Amygdala (tissue), 56 donors: Measurements from ENCODE around the gene CCDC148.
"Not testable (repeated sequence)": the region's sequence is repeated elsewhere in the genome, so short reads cannot be mapped to it uniquely, and the experiment has no call there.

Experiments used
- DNase-seq, 56 donors: peaks; one replicate each; lab custom pipeline; 2025; lab: John Stamatoyannopoulos, UW

CCDC148 gene

DNA sequence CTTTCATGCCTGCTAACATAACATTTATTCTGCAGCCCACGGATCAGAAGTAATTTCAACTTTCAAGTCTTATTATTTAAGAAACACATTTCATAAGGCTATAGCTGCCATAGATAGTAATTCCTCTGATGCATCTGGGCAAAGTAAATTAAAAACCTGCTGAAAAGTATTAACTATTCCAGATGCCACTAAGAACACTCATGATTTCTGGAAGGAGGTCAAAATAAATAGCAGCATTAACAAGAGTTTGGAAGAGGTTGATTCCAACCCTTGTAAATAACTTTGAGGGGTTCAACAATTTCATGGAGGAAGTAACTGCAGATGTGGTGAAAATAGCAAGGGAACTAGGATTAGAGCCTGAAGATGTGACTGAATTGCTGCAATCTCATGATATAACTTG is 77.6 kb downstream of the CCDC148 start:
- no peak for DNase-seq

DNA sequence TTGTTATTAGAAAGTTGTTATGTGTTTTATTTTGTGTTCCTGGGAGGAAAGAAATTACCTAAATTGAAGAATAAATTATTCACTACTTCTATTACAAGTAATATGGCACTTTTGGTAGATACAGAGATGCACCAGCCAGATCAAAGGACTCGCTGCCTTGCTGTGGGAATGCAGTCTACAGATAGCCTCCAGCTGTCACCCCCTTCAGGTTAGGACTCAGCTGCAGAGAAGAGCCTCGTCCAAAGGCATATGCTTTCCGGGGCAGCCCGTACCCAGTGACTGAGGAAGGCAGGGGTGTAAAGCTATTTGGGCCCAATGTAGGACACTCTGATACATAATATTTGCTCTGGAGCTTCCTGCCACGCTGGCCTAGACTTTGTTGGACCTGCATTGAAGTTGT is 90.2 kb downstream of the CCDC148 start:
- no peak for DNase-seq

DNA sequence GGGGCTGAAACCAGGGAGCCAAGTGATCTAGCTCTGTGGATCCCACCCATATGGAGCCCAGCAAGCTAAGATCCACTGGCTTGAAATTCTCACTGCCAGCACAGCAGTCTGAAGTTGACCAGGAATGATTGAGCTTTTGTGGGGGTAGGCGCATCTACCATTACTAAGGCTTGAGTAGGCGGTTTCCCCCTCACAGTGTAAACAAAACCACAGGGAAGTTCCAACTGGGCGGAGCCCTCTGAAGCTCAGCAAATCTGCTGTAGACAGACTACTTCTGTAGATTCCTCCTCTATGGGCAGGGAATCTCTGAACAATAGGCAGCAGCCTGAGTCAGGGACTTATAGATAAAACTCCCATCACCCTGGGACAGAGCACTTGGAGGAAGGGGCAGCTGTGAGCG is 96.7 kb downstream of the CCDC148 start:
- DNase-seq: no peak

DNA sequence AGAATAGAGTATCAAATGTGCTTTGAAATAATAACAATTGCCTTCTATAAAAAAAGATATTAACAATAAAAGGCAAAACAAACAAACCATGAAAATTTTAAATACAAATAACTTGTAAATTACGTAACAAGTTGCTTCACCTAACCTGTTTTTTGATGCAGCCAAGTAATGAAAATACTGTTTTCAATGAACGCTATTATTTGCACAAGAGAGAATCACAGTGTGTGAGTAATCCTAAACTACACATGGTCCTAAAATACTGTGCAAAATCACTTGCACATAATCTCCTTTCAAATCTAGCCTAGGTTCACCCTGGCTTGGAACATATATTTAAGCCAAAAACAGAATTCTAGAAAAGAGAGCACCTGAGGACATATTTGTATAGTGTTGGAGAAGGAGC is 98.9 kb downstream of the CCDC148 start:
- no peak for DNase-seq

DNA sequence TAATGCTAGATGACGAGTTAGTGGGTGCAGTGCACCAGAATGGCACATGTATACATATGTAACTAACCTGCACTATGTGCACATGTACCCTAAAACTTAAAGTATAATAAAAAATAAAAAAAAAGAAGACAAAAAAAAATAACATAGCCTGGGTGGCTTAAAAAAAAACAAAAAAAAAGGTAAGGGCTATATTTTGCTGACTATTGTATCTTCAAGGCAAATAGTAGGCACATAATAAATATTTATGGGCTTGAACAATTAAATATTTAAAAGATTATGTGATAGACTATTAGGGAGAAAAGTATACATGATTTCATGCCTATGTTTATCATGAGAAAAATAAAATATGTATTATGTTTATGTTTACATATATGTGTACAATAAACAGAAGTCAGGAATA is 99.4 kb downstream of the CCDC148 start:
- no peak for DNase-seq

DNA sequence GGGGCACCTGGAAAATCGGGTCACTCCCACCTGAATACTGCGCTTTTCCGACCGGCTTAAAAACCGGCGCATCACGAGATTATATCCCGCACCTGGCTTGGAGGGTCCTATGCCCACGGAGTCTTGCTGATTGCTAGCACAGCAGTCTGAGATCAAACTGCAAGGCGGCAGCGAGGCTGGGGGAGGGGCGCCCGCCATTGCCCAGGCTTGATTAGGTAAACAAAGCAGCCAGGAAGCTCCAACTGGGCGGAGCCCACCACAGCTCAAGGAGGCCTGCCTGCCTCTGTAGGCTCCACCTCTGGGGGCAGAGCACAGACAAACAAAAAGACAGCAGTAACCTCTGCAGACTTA is 105.1 kb downstream of the CCDC148 start:
- not testable (repeated sequence) for DNase-seq

DNA sequence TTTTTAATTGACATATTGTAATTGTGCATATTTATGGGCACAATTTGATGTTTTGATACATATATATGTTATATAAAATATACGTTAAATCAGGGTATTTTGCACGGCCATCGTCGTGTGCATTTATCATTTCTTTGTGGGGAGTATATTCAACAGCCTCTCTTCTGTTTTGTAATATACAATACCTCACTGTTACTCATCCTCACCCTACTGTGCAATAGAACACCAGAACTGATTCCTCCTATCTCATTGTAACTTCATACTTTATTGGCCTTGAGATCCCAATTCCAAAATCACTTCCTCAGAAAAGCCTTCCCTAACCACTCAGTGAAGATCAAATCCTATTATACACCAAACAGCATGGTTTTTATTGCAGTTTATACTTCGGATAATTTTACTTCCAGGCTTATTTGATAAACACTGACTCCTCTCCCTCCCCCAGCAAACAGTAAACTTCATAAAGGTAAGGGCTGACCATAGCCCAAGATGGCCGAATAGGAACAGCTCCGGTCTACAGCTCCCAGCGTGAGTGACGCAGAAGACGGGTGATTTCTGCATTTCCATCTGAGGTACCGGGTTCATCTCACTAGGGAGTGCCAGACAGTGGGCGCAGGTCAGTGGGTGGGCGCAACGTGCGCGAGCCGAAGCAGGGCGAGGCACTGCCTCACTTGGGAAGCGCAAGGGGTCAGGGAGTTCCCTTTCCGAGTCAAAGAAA is 105.6 kb downstream of the CCDC148 start:
- not testable (repeated sequence) for DNase-seq

DNA sequence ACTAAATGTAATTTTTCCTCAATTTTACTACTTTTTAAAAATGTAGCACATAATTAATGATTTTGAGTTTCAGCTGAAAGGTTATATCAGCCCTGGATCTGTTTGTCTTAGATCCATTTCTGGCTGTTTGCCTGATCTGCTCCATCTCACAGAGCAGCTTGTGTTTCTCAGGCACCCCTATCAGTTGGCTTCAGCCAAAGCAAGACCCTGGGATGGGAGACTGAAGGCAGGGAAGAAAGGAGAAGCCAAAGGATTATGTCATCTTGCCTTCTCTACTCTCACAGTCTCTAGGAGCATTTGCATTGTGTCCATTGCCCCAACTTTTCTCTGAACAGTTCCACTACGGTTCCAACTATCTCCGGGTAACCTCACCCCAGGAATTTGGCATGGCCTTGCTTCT is 110.5 kb downstream of the CCDC148 start:
- DNase-seq: no peak

DNA sequence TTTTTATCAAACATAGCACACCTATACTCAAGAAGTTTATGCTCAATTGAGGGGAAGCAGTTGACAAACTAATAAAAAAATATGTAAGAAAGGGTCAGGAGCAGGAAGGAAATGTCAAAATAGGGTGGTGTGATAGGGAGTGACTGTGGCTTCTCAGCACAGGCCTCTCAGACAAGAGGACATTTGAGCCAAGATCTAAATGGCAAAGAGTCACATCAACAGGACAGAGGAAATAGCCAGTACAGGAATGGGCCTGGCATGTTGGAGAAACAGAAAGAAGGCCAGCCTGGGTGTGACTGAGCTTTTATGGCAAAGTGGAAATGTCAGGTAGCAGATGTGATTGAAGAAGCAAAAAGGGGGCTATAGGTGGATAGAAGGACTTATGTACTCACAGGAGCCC is 117.0 kb downstream of the CCDC148 start:
- DNase-seq: no peak

DNA sequence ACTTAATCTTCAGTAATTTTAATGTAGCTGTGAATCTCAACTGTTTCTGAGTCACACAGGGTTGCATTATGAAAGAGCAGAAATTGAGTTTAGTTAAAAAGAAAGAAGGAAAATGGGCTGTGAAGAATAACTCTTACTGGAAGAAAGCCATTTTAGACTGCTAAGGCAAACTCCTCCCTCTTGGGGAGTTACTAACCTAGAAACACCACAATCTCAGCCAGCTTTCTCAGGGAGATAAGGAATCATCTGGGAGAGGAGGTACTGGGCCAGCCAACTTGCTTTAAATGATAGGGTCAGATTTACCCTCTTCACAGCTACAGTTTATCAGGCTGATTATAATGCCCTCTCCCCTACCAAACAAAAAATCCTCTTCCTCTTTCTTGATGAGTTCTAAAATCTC is 119.5 kb downstream of the CCDC148 start:
- no peak for DNase-seq

DNA sequence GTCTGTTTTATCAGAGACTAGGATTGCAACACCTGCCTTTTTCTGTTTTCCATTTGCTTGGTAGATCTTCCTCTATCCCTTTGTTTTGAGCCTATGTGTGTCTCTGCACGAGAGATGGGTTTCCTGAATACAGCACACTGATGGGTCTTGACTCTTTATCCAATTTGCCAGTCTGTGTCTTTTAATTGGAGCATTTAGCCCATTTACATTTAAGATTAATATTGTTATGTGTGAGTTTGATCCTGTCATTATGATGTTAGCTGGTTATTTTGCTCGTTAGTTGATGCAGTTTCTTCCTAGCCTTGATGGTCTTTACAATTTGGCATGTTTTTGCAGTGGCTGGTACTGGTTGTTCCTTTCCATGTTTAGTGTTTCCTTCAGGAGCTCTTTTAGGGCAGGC is 124.8 kb downstream of the CCDC148 start:
- DNase-seq: not testable (repeated sequence)

DNA sequence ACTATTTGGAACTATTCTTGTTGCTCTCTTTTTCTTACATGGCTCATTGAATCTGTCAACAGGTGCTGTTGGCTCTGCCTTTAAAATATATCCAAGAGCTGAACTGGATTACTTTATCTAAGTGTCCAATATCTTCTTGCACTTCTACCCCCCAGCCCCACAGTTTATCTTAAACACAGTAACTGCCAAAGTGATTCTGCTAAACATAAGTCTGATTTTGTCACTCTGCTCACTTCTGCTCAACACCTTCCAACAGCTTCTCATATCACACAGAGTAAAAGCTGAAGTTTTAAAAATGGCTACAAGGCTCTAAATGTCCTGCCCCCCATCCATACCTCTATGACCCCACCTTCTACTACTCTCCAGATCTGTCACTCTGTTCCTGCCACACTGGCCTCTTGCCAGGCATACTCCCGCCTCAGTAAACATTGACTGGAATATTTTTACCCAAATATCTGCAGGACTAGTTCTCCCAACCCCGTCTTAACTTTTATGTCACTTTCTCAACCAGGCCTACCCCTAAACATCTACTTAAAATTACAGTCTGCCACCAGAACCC is 130.7 kb downstream of the CCDC148 start:
- no peak for DNase-seq

DNA sequence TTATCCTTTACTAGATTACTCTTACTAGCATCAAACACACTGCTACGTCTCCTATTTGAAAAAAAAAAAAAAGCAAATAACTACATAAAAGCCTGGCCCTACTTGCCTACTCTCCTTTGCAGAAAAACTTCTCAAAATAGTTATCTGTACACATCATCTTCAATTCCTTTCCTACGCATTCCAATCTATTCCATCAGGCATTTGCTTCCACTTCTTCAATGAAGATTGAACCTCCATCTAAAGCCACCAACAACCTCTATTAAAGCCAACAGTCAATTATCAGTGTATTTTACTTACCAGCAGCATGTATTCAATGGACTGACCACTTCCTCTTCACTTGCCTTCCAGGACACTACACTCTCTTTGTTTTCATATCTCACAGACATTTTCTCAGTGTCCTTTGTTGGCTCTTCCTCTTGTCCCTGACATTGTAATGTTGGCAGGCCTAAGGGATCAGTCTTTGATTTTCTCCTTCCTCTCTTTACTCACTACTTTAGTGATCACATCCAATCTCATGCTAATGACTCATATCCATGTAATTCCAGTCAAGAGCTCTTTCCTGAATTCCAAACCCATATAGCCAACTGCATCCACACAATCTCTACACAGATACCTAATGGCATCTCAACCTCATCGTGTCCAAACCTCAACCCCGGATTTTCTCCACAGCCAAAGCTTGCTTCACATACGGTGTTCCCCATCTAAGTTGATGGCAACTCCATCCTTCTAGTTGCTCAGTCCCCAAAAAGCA is 131.3 kb downstream of the CCDC148 start:
- DNase-seq: no peak

DNA sequence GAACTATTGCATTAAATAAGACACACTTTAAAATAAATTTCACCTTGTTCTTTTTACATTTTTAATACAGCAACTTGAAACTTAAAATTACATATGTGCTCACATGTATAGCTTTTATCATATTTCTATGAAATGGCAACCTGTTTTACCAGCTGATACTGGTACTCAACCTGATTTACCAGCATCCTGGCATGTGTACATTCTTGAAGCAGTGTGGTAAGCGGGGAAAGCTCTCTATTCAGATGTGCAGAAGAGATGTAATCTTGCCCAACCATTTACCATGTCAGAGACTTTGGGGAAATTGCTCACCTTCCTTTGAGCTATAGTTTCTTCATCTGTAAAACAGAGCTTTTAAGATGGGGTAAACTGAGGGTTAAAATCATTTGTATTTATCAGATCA is 133.2 kb downstream of the CCDC148 start:
- no peak for DNase-seq

DNA sequence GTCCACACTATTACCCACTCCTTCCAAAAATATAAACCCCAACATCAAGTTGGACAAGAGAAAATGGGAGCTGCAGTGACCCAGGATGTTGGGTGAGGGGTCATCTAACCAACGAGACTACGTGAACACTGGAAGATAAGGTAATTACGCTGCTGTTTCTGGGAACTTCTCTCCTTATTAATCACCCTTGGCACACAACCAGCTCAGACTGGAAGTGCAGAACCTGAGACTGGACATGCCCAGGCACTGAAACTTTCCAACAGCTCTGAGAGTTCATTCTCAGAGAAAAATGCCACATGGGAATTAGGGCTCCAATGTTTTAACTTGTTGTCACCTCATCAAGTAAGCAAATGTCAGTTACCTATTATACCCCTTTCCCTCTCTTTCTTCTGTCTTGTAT is 135.3 kb downstream of the CCDC148 start:
- DNase-seq: no peak

DNA sequence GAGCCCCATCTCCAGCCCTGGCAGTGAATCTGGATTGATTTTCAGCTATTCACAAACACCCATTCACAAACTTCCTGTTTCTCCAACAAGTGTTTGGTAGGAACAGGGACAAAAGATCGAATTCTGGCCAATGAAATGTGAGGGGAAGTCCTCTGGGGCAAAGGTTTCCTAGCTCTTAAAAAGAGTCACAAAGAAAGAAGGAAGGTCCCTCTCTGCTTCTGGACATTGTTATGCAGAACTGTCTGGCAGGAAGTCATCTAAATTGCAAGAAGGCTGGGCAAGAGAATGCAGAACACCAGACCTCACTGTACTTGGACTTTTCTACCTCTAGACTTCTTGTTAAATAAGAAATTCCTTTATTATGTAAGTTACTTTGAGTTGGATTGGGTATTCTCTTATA is 137.3 kb downstream of the CCDC148 start:
- DNase-seq: no peak

DNA sequence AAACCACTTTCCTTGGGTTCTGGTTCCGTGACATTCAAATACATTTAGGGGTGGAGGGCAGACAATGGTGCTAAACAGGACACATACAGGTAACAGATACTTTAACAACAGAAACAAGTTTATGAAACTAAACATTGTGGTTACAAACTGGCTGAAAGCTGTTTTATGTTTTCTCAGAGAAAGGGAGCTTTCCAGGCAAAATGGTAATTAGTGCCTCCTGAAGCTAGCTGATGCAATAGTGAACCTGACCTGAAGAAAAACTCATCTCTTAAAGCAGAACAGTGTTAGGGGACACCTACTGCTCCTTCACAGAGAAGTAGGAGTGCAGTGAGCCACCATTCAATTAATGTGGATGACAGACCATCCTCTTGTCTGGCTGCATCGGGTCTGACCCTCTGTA is 138.9 kb downstream of the CCDC148 start:
- no peak for DNase-seq

DNA sequence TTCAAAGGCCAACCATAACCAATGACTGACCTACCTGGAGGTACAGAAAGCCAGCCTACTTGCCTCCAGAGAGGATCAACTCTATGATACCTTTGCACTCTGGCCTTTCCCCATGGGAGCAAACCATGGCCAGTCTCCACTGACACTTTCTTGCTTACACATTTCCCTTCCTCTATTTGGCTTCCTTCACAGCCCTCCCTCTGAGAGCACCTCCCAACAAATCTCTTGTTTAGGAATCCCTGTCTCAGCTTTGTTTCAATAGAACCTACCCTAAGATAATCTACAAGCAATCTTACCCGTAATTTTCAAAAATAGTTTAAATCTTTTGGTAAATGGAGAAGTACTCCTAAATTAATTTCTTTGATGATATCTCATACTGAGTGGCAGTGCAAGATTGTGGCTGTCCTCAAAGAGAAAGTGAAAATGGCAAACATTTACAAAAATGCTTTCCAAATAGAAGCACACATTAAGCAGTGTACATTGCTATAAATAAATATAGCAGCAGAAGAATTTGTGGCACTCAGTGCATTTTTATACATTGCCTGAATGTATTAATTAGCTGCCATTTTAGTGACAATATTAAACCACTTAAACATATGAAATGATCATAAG is 140.6 kb downstream of the CCDC148 start:
- DNase-seq: no peak

DNA sequence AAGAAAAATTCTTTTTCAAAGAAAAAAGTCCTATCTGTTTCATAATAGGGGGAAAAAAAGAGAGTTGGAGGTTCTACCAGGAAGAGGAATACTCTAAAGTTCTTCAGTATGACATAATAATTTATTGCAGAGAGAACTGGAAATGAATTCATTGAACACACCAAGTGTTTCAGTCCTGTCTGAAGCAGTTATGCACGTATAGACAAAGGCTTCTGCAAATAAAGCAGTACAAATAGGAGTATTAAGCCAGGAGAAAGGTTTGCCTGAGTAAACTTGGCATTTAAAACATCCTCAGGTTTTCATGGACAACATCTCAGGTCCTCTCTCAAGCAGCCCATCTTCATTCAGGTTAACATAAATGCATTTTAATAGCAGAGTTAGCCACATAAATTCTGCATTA is 141.6 kb downstream of the CCDC148 start:
- no peak for DNase-seq

DNA sequence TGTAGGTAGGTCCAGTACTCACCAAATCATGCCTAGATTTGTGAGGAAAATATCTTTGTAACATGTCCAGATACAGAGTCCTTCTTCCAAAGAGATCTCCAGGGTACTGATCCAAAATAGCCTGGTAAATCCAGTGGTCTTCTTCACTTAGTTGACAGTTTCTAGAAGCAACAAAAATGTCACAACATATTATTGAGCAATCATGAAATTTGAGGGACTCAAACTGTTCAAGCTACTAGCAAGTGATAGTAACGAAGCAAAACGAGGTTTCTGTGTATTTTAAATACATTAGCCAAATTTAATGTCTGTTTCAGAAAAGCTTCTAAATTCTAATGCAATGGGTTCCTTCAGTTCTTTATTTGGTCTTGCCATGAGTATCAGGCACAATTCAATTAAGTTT is 142.8 kb downstream of the CCDC148 start:
- DNase-seq: no peak

DNA sequence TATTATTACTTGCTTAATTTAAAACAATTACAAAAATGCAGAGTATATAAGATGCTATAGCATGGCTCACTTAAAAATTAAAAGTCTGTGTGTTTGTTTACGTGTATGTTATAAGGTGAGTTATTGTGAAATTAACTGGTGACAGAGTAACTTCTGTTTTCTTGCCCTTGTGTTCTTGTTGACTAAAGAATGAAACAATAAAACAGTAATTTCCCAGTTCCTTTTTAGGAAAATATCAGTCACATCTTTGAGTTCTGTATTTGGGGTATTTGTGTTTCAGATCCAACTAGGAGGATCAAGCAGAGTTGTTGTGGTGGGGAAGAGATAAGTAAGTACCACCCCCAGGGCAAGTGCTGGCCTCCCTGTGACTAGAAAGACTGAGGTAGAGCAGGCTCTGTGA is 143.6 kb downstream of the CCDC148 start:
- DNase-seq: no peak

DNA sequence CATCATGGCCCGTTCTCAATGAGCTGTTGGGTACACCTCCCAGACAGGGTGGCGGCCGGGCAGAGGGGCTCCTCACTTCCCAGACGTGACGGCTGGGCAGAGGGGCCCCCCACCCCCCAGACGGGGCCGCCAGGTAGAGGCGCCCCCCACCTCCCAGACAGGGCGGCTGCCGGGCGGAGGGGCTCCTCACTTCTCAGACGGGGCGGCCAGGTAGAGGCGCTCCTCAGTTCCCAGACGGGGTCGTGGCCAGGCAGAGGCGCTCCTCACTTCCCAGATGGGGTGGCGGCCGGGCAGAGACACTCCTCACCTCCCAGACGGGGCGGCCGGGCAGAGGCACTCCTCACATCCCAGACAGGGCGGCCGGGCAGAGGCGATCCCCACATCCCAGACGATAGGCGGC is 146.1 kb downstream of the CCDC148 start:
- not testable (repeated sequence) for DNase-seq
